NCI-H2081 (cell line): Measurements from ENCODE around the gene CDKAL1.
"Not testable (repeated sequence)": the region's sequence is repeated elsewhere in the genome, so short reads cannot be mapped to it uniquely, and the experiment has no call there.

ENCODE experiments used
- DNase-seq, 2 experiments: peaks; one replicate each; lab custom pipeline; 2025; lab: John Stamatoyannopoulos, UW

CDKAL1 gene

GRCh38 chr6:21254460-21254859 is 720.2 kb downstream of the CDKAL1 start:
- not testable (repeated sequence) for DNase-seq

- no peak for DNase-seq
Observed at GRCh38 chr6:21256197-21256596, 721.9 kb downstream of the CDKAL1 start.

- no peak for DNase-seq
Observed at GRCh38 chr6:21257125-21257524, 722.9 kb downstream of the CDKAL1 start.

- no peak for DNase-seq
Observed at GRCh38 chr6:21258665-21259064, 724.4 kb downstream of the CDKAL1 start.

- no peak for DNase-seq
Observed at GRCh38 chr6:21259660-21260059, 725.4 kb downstream of the CDKAL1 start.

- DNase-seq = no peak
Observed at GRCh38 chr6:21262504-21262903, 728.2 kb downstream of the CDKAL1 start.

GRCh38 chr6:21263531-21264287 is 729.5 kb downstream of the CDKAL1 start:
- peak in 1 of 2 experiments; percentile 62 for DNase-seq

- DNase-seq = peak; percentile 77 to 92
Observed at GRCh38 chr6:21264288-21265033, 730.2 kb downstream of the CDKAL1 start.

- no peak for DNase-seq
Observed at GRCh38 chr6:21265034-21265729, 730.9 kb downstream of the CDKAL1 start.

GRCh38 chr6:21265730-21266044 is 731.4 kb downstream of the CDKAL1 start:
- DNase-seq = no peak

- DNase-seq = no peak
Observed at GRCh38 chr6:21270636-21271201, 736.5 kb downstream of the CDKAL1 start.

GRCh38 chr6:21271428-21272155 is 737.3 kb downstream of the CDKAL1 start:
- DNase-seq = no peak

GRCh38 chr6:21273451-21273850 is 739.2 kb downstream of the CDKAL1 start:
- no peak for DNase-seq

- no peak for DNase-seq
Observed at GRCh38 chr6:21274851-21275250, 740.6 kb downstream of the CDKAL1 start.

- DNase-seq = no peak
Observed at GRCh38 chr6:21277601-21278374, 743.5 kb downstream of the CDKAL1 start.

GRCh38 chr6:21278375-21278745 is 744.1 kb downstream of the CDKAL1 start:
- no peak for DNase-seq

- no peak for DNase-seq
Observed at GRCh38 chr6:21279619-21280018, 745.4 kb downstream of the CDKAL1 start.

- DNase-seq = no peak
Observed at GRCh38 chr6:21281366-21281765, 747.1 kb downstream of the CDKAL1 start.
